Muscle of back (tissue), 13 donors: ENCODE measurements around the gene PPP2R3A. TPM values are rescaled to one million over a fixed set of nuclear protein-coding genes. Genes with fewer than 3 reads are reported as not detected.
"Not testable (repeated sequence)": the region's sequence is repeated elsewhere in the genome, so short reads cannot be mapped to it uniquely, and the experiment has no call there.

Source experiments
- DNase-seq, 3 donors: peaks; one replicate each; pipeline versions ENCODE4 v3.0.0 to v3.0.0-alpha.2; 2013
- long read RNA-seq, 9 donors: transcript quantifications; one replicate each; lab custom pipeline, GENCODE V29; 2026
- polyA plus RNA-seq, 10 donors: library from polyadenylated mRNA; unstranded; fragments of 120-200 nt; gene quantifications; one replicate each; pipeline ENCODE4 v1.2.1, GENCODE V29; 2013; ENCODE audit not compliant: insufficient read length in 10 of 10

Gene PPP2R3A
- 10 to 100 TPM; 32.6 to 82.8 (median 53.3) TPM for polyA plus RNA-seq
- long read RNA-seq, donor 1, partial matches to known transcripts: 0 of 1 reads
- long read RNA-seq, donor 1, other reads (novel, unspliced or antisense): 0 of 1 reads
- long read RNA-seq, donor 2, full-length matches to known transcripts: 6 of 6 reads
- long read RNA-seq, donor 2, partial matches to known transcripts: 0 of 6 reads
- long read RNA-seq, donor 2, other reads (novel, unspliced or antisense): 0 of 6 reads
- long read RNA-seq, donor 3: 0 reads
- long read RNA-seq, donor 4, partial matches to known transcripts: 7 of 11 reads
- long read RNA-seq, donor 4, other reads (novel, unspliced or antisense): 0 of 11 reads
- long read RNA-seq, donor 5, partial matches to known transcripts: 6 of 11 reads
- long read RNA-seq, donor 5, other reads (novel, unspliced or antisense): 0 of 11 reads
- long read RNA-seq, donor 6, transcript PPP2R3A-202 (13 exons, 2,196 nt): major isoform, 7 of 7 reads
- long read RNA-seq, donor 6, partial matches to known transcripts: 0 of 7 reads
- long read RNA-seq, donor 6, other reads (novel, unspliced or antisense): 0 of 7 reads
- long read RNA-seq, donor 7, full-length matches to known transcripts: 3 of 3 reads
- long read RNA-seq, donor 7, partial matches to known transcripts: 0 of 3 reads
- long read RNA-seq, donor 7, other reads (novel, unspliced or antisense): 0 of 3 reads
- long read RNA-seq, donor 8, full-length matches to known transcripts: 4 of 22 reads
- long read RNA-seq, donor 8, partial matches to known transcripts: 12 of 22 reads
- long read RNA-seq, donor 8, other reads (novel, unspliced or antisense): 6 of 22 reads
- long read RNA-seq, donor 9, partial matches to known transcripts: 0 of 3 reads
- long read RNA-seq, donor 9, other reads (novel, unspliced or antisense): 0 of 3 reads

GRCh38 chr3:135965506-135966270, at the start of gene PPP2R3A:
Gene PPP2R3A (plus strand): TSS chr3:135965728. CDS start chr3:136001499, 35,771 bp downstream.
- peak; percentile 85 to 96 (median 89) for DNase-seq

GRCh38 chr3:135916310-135916709, 49.2 kb upstream of the PPP2R3A start:
- DNase-seq: no peak

DNA sequence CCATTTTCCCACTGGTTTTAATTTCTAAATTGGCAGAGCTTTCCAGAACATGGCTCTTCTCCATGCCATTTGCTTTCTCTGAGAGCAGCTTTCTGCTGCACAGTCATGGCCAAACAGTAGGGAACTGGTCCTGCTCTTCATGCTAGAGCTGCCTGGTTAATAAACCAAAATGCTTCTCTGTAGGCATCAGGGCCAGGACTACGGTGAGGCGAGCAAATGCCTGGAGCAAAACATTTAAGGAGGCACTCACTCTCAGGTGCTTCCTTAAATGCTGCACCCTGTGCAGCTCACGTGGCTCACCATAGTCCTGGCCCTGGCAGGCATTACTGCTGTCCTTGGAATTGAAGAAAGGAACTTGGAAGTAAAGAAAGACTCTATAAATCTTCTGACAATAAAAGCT, 48.5 kb upstream of the PPP2R3A start:
- DNase-seq: no peak

- no peak for DNase-seq
Observed at GRCh38 chr3:135917927-135918597, 47.5 kb upstream of the PPP2R3A start.

DNA sequence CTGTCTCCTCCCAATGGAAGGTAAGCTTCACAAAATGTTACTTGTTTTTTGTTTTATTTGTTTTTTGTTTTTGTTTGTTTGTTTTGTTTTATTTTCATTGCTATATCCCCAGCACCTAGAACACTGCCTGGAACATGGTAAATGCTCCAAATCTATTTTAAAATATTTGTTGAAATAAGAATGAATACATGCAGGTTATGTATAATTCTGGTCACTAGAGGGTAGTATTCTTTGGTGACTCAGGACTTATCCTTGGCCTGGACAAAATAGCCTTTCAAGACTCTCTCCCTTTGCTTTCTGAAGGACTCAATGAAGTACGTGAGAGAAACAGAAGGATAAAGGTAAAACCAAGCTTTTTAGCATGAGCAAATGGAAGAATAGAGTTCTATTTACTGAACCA, 46.9 kb upstream of the PPP2R3A start:
- DNase-seq: peak in 1 of 3 donors; percentile 24

GRCh38 chr3:135920275-135920674, 45.3 kb upstream of the PPP2R3A start:
- no peak for DNase-seq

GRCh38 chr3:135922903-135923250, 42.7 kb upstream of the PPP2R3A start:
- no peak for DNase-seq

GRCh38 chr3:135924506-135924905, 41.0 kb upstream of the PPP2R3A start:
- no peak for DNase-seq

DNA sequence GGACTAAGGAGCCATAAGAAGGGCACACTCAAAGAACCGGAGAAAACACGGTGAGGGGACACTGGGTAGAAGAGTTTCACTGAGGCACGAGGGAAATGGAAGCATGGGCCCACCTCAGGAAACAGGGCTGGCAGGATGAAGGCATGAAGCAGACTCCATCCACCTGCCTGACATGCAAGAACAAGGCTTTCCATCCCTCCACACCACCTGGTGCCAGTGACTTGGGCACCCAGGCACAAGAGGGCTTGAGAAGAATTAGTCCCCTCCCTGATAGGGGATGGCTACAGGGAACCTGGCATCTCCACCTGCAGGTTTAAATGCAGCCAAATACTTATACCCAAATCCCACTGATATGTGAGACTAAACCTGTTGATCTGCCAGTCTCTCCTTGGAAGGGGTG, 38.9 kb upstream of the PPP2R3A start:
- DNase-seq: no peak

DNA sequence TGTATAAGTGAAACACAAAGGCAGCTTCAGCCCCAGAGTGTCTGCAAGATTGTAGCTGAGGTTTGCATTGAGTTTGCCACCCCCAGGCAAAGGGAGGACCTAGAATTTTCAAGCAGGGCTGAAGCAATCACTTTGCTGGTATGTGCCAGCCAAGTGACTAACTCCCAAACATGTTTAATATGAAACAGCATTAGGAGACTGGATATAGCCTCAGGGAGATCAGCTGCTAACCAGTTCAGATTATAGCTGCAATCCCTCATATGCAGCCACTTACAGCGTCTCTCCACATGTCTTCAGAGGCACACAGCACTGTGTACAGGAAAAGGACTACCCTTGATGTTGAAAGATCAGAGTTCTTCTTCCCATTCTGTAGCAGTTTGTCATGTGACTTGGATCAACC, 38.4 kb upstream of the PPP2R3A start:
- DNase-seq: no peak

- DNase-seq: peak; percentile 59 to 83 (median 77)
Observed at GRCh38 chr3:135929670-135930069, 35.9 kb upstream of the PPP2R3A start.

DNA sequence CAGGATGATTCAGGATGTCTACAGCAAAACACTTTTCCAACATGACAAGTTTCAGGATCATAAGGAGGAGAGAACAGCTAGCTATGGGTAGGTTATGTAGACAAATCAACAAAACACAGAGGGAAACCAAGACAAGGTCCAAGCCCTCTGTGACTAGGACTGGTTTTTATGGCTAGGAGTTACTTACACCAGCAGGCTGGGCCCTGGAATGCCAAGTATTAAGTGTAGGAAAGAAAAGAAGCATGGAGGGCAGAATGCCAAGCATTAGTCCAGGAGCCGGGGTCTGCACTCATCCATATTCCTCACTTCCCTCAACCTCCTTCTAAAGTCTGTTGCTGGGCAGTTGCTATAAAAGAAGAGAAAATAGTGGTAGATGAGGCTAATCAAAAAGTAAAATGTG, 35.3 kb upstream of the PPP2R3A start:
- DNase-seq: no peak

DNA sequence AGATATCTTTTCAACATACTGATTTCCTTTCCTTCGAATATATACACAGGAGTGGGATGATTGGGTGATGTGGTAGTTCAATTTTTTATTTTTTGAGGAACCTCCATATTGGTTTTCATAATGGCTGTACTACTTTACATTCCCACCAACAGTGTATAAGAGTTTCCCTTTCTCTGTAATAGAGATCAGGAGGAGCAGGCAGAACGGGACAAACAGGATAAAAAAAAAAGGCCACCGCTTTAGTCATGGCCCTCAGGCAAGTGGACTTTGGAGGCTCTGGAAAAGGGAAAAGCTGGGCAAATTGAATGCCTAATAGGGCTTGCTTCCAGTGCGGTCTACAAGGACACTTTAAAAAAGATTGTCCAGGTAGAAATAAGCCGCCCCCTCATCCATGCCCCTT, 30.4 kb upstream of the PPP2R3A start:
- DNase-seq: not testable (repeated sequence)

- not testable (repeated sequence) for DNase-seq
Observed at GRCh38 chr3:135937766-135938165, 27.8 kb upstream of the PPP2R3A start.

- DNase-seq: peak in 2 of 3 donors; percentile 8 to 58
Observed at GRCh38 chr3:135944831-135945230, 20.7 kb upstream of the PPP2R3A start.

GRCh38 chr3:135950941-135951340, 14.6 kb upstream of the PPP2R3A start:
- DNase-seq: no peak

DNA sequence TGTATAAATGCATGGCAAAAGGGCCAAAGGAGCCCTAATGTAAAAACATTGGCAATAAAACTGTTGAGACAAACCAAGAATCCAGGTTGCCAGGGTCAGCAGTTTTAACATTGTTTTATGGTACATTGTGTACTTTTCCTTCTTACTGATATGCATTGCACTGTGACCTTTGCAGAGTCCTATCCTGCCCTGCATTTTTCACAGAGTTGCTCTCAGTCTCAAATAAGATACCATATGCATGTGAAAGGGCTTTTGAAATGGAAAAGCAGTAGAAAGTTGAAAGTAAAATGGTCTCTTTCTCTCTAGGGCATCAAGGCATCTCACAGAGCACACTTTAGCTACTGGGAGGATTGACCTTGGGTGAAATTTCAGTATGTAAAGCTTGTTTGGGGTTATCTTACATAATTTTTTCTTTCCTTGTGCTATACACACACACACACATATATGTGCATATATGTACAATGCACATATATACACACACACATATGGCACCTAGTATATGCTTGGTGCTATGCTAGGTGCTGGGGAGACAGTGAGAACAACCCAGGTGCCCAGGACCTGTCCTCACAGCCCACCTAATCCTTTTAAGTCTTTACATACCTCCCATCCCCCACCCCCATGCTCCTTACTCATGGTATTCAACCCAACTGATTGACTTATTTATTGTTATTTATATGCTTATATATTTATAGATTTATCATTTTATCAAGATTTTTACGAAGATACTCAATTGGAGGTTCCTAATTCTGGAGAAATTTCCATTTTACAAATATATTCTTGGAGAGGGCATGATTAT, 1.2 kb upstream of the PPP2R3A start:
- DNase-seq: no peak

GRCh38 chr3:135965129-135965505, 411 bp upstream of the PPP2R3A start:
- peak in 1 of 3 donors; percentile 85 for DNase-seq

- peak in 2 of 3 donors; percentile 30 to 59 for DNase-seq
Observed at GRCh38 chr3:135966271-135966961, 888 bp downstream of the PPP2R3A start.

GRCh38 chr3:135966962-135967274, 1.4 kb downstream of the PPP2R3A start:
- no peak for DNase-seq
